GM21423 (cell line): Measurements from ENCODE around the gene DOCK3.
"Not testable (repeated sequence)": the region's sequence is repeated elsewhere in the genome, so short reads cannot be mapped to it uniquely, and the experiment has no call there.

Source experiments
- ATAC-seq: cut with Tn5 transposase; IDR thresholded peaks from one replicate; pipeline ENCODE4 v1.9.1; 2021; ENCODE audit warnings: mild to moderate bottlenecking, moderate library complexity; ENCODE audit not compliant: unreplicated experiment

DOCK3 gene

GRCh38 chr3:50972029-50972428 lies 297.3 kb downstream of the DOCK3 start:
- ATAC-seq = no peak

GRCh38 chr3:50978586-50978985 lies 303.9 kb downstream of the DOCK3 start:
- ATAC-seq = not testable (repeated sequence)

GRCh38 chr3:50978991-50979667 lies 304.4 kb downstream of the DOCK3 start:
- no peak for ATAC-seq

GRCh38 chr3:50982540-50983325 lies 308.0 kb downstream of the DOCK3 start:
- ATAC-seq = no peak

GRCh38 chr3:50983887-50984286 lies 309.2 kb downstream of the DOCK3 start:
- no peak for ATAC-seq

GRCh38 chr3:50985893-50986292 lies 311.2 kb downstream of the DOCK3 start:
- no peak for ATAC-seq

- ATAC-seq = no peak
Measured at GRCh38 chr3:50986726-50987125, 312.0 kb downstream of the DOCK3 start.

- ATAC-seq = no peak
Measured at GRCh38 chr3:50994537-50994936, 319.8 kb downstream of the DOCK3 start.

GRCh38 chr3:50995085-50995824 lies 320.5 kb downstream of the DOCK3 start:
- no peak for ATAC-seq

- no peak for ATAC-seq
Measured at GRCh38 chr3:51002495-51002894, 327.8 kb downstream of the DOCK3 start.

- no peak for ATAC-seq
Measured at GRCh38 chr3:51004235-51004634, 329.5 kb downstream of the DOCK3 start.

GRCh38 chr3:51024121-51024520 lies 349.4 kb downstream of the DOCK3 start:
- no peak for ATAC-seq

- ATAC-seq = no peak
Measured at GRCh38 chr3:51024765-51025632, 350.3 kb downstream of the DOCK3 start.

- ATAC-seq = no peak
Measured at GRCh38 chr3:51031666-51032065, 356.9 kb downstream of the DOCK3 start.

GRCh38 chr3:51035630-51036029 lies 360.9 kb downstream of the DOCK3 start:
- ATAC-seq = no peak

- no peak for ATAC-seq
Measured at GRCh38 chr3:51044982-51045381, 370.3 kb downstream of the DOCK3 start.

- ATAC-seq = no peak
Measured at GRCh38 chr3:51052562-51052961, 377.8 kb downstream of the DOCK3 start.

- no peak for ATAC-seq
Measured at GRCh38 chr3:51057121-51057520, 382.4 kb downstream of the DOCK3 start.

- no peak for ATAC-seq
Measured at GRCh38 chr3:51063053-51063452, 388.3 kb downstream of the DOCK3 start.

GRCh38 chr3:51075221-51075775 lies 400.6 kb downstream of the DOCK3 start:
- ATAC-seq = no peak
